ENCODE data around the gene FNDC7.
A peak's percentile ranks its signal among the peaks of the same experiment; 100 is the strongest.

The FNDC7 gene

GRCh38 chr1:108729481-108729880 is 16.8 kb downstream of the FNDC7 start:
- no peaks in the 10 kb centered on the region for H3K36me3 Mint-ChIP-seq (ENCODE audit: low read depth)
- H3K27me3 Mint-ChIP-seq (ENCODE audit: low read depth, poor library complexity), result peaks cover 9% of the 10 kb centered on the region
- H3K27ac Mint-ChIP-seq, result no peak overlapping the region
- no peak overlapping the region for H3K4me3 Mint-ChIP-seq
- TF ChIP-seq, protein P1, sequence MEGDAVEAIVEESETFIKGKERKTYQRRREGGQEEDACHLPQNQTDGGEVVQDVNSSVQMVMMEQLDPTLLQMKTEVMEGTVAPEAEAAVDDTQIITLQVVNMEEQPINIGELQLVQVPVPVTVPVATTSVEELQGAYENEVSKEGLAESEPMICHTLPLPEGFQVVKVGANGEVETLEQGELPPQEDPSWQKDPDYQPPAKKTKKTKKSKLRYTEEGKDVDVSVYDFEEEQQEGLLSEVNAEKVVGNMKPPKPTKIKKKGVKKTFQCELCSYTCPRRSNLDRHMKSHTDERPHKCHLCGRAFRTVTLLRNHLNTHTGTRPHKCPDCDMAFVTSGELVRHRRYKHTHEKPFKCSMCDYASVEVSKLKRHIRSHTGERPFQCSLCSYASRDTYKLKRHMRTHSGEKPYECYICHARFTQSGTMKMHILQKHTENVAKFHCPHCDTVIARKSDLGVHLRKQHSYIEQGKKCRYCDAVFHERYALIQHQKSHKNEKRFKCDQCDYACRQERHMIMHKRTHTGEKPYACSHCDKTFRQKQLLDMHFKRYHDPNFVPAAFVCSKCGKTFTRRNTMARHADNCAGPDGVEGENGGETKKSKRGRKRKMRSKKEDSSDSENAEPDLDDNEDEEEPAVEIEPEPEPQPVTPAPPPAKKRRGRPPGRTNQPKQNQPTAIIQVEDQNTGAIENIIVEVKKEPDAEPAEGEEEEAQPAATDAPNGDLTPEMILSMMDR (IDR thresholded peaks at IDR 0.05), result no peak
- no peaks in the 10 kb centered on the region for H3K9me3 Mint-ChIP-seq
- H3K4me1 Mint-ChIP-seq, result peaks cover 5% of the 10 kb centered on the region
- no peak for DNase-seq

- Mint-ChIP-seq H3K9me3 (no peaks in the 10 kb centered on the region), H3K4me1 (peaks cover 5% of the 10 kb centered on the region), H3K27me3 (ENCODE audit: low read depth, poor library complexity) (peaks cover 15% of the 10 kb centered on the region), H3K36me3 (ENCODE audit: low read depth) (no peaks in the 10 kb centered on the region), H3K4me3 (no peak overlapping the region), H3K27ac (no peak overlapping the region)
- no peak for DNase-seq
- TF ChIP-seq, protein P1 (IDR thresholded peaks at IDR 0.05), result no peak
Measured at GRCh38 chr1:108732398-108732797, 19.7 kb downstream of the FNDC7 start.

DNA sequence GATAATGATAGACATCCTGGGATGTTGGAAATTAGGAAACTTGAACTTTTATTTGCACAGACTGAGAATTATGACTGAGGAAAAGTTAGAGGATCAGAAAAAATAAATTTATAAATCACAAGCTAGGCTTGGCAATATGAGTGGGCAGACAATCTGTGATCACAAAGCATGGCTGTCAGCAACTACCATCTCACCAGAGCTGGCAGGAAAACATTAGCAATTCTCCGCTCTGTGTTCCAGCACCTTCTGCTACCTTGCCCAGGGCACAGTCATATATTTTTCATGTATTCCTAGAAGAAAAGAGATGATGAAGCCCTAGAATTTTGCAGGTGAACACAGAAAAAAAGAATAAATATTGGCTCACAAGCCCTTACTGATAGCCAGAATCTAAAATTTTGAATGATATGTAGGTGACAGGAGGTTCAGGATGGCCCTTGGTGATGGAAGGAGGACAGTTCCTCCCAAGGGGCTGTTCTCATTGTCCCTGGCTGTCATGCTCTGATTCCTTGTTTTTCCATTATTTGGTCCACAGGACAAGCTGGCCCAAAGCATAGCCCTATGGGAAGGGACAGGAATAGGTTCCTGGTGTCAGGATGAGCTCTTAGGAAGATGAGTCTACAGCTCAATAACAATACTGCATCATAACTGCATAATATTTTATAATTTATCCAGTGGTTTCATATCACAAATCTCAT is 21.6 kb downstream of the FNDC7 start:
- no peaks in the 10 kb centered on the region for H3K36me3 Mint-ChIP-seq (ENCODE audit: low read depth)
- no peak overlapping the region for H3K27ac Mint-ChIP-seq
- peaks cover 5% of the 10 kb centered on the region for H3K4me1 Mint-ChIP-seq
- H3K4me3 Mint-ChIP-seq, result no peak overlapping the region
- TF ChIP-seq, protein P1 (IDR thresholded peaks at IDR 0.05), result no peak
- H3K9me3 Mint-ChIP-seq, result no peaks in the 10 kb centered on the region
- DNase-seq, result no peak
- peaks cover 18% of the 10 kb centered on the region for H3K27me3 Mint-ChIP-seq (ENCODE audit: low read depth, poor library complexity)

DNA sequence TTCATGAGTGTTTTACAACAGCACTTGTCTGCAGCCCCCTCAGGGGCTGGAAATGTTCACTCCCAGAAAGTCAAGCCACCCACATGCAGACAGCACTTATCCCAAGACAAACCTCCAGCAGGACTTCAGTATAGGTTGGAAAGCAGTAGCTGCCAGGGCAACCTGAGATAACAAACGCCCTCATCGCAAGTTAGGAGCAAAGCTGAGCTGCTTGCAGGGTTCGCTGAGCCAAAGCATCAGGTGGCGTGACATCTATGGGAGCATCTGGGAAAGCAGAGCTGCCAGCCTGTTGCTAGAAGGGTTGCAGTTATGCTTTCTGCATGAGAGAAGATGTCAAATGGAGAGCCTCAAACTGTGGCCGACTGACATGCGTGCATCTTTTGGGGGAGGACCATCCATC is 29.5 kb downstream of the FNDC7 start:
- peaks cover 10% of the 10 kb centered on the region for H3K27me3 Mint-ChIP-seq (ENCODE audit: low read depth, poor library complexity)
- no peaks in the 10 kb centered on the region for H3K36me3 Mint-ChIP-seq (ENCODE audit: low read depth)
- no peak overlapping the region for H3K4me3 Mint-ChIP-seq
- peaks cover 14% of the 10 kb centered on the region for H3K4me1 Mint-ChIP-seq
- H3K27ac Mint-ChIP-seq, result no peak overlapping the region
- TF ChIP-seq, protein P1 (IDR thresholded peaks at IDR 0.05), result no peak
- H3K9me3 Mint-ChIP-seq, result peaks cover 3% of the 10 kb centered on the region
- DNase-seq, result peak; percentile 21

DNA sequence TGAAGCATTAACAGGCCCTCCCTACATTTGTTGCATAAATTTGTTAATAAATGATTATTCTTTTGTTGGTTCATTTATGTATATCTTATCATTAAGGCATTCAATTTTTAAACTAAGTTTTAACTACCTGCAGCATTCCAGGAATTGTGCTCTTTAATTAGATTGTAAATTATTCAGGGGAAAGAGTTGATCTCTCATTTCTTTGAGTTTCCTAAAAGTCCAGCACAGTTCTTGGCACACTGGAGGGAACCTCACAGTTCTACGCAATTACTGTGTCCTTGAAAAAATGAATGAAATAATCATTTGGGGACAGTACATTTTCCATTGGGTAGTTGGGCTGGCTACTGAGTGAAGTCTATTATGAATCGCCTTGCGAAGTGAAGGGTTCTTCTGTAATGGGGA is 33.3 kb downstream of the FNDC7 start:
- no peak overlapping the region for H3K27ac Mint-ChIP-seq
- H3K4me1 Mint-ChIP-seq, result peaks cover 32% of the 10 kb centered on the region
- TF ChIP-seq, protein P1 (IDR thresholded peaks at IDR 0.05), result no peak
- H3K9me3 Mint-ChIP-seq, result peaks cover 3% of the 10 kb centered on the region
- DNase-seq, result no peak
- H3K27me3 Mint-ChIP-seq (ENCODE audit: low read depth, poor library complexity), result peaks cover 6% of the 10 kb centered on the region
- H3K4me3 Mint-ChIP-seq, result peak overlapping the region; percentile 96
- H3K36me3 Mint-ChIP-seq (ENCODE audit: low read depth), result peaks cover 21% of the 10 kb centered on the region
